ENCODE measurements around the gene DENND4C. TPM values are rescaled to one million over a fixed set of nuclear protein-coding genes. Genes with fewer than 3 reads are reported as not detected.
"Not testable (repeated sequence)": the region's sequence is repeated elsewhere in the genome, so short reads cannot be mapped to it uniquely, and the experiment has no call there.

DENND4C gene
- total RNA-seq, 1 donor from 2014 or later: 37.9 TPM

DNA sequence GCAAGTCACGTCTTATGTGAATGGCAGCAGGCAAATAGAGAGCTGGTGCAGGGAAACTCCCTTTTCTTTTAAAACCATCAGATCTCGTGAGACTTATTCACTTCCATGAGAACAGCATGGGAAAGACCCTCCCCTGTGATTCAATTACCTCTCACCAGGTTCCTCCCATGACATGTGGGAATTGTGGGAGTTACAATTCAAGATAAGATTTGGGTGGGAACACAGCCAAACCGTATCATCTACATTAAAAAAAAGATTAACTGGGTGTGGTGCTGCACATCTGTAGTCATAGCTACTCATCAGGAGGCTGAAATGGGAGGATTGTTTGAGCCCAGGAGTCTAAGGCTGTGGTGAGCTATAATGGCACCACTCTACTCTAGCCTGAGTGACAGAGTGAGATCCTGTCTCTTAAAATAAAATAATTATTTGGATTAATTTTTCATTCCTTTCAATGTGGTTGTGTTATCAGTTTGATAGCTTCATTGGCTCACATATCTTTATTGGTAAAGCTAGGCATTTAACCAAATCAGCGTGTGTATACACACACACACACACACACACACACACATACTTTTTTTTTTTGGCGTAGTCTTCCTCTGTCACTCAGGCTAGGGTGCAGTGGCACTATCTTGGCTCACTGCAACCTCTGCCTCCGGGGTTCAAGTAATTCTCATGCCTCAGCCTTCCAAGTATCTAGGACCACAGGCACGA lies 21.8 kb downstream of the DENND4C start:
- FAIRE-seq (no peak), DNase-seq (ENCODE audit: low read depth) (no peak)
- TF ChIP-seq, protein P1, sequence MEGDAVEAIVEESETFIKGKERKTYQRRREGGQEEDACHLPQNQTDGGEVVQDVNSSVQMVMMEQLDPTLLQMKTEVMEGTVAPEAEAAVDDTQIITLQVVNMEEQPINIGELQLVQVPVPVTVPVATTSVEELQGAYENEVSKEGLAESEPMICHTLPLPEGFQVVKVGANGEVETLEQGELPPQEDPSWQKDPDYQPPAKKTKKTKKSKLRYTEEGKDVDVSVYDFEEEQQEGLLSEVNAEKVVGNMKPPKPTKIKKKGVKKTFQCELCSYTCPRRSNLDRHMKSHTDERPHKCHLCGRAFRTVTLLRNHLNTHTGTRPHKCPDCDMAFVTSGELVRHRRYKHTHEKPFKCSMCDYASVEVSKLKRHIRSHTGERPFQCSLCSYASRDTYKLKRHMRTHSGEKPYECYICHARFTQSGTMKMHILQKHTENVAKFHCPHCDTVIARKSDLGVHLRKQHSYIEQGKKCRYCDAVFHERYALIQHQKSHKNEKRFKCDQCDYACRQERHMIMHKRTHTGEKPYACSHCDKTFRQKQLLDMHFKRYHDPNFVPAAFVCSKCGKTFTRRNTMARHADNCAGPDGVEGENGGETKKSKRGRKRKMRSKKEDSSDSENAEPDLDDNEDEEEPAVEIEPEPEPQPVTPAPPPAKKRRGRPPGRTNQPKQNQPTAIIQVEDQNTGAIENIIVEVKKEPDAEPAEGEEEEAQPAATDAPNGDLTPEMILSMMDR (IDR thresholded peaks at IDR 0.05; ENCODE audit: insufficient read depth, low read length, severe bottlenecking): no peak

DNA sequence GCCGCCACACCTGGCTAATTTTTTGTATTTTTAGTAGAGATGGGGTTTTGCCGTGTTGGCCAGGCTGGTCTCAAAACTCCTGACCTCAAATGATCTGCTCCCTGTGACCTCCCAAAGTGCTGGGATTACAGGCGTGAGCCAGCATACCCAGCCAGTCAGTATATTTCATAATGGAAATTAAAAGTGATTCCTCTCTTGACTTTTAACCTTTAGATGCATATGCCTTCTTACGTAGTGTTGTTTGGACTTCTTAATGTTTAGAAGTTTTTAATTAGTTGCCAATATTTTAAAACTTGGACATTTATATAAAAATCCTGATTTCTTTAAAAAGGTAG lies 22.4 kb downstream of the DENND4C start:
- DNase-seq (ENCODE audit: low read depth) (no peak), FAIRE-seq (no peak)
- TF ChIP-seq, protein P1 (IDR thresholded peaks at IDR 0.05; ENCODE audit: insufficient read depth, low read length, severe bottlenecking): no peak
- no peak overlapping the region for H3K4me3 ChIP-seq (ENCODE audit: low read depth, low read length)
- H3K27me3 ChIP-seq (ENCODE audit: control insufficient read depth, insufficient read depth, low read length): no peaks in the 10 kb centered on the region
- peaks cover 2% of the 10 kb centered on the region for H3K36me3 ChIP-seq (ENCODE audit: control insufficient read depth, insufficient read depth, low read length)

More for the DNA sequence above, 21.8 kb downstream of the DENND4C start:
- Histone ChIP-seq H3K36me3 (ENCODE audit: control insufficient read depth, insufficient read depth, low read length) (peaks cover 2% of the 10 kb centered on the region), H3K27me3 (ENCODE audit: control insufficient read depth, insufficient read depth, low read length) (no peaks in the 10 kb centered on the region), H3K4me3 (ENCODE audit: low read depth, low read length) (no peak overlapping the region)

DNA sequence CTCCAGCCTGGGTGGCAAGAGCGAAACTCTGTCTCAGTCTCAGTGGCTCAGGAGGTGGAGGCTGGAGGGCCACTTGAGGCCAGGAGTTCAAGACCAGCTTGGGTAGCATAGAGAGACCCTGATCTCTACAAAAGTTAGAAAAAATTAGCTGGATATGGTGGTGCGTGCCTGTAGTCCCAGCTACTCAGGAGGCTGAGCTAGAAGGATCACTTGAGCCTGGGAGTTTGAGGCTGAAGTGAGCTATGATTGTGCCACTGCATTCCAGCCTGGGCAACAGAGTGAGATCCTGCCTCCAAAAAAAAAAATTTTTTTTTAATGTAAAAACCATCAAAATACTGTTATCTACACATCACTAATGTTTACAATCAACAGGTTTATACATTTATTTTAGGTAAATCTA lies 24.6 kb downstream of the DENND4C start:
- Histone ChIP-seq H3K4me3 (ENCODE audit: low read depth, low read length) (no peak overlapping the region), H3K36me3 (ENCODE audit: control insufficient read depth, insufficient read depth, low read length) (peaks cover 2% of the 10 kb centered on the region), H3K27me3 (ENCODE audit: control insufficient read depth, insufficient read depth, low read length) (no peaks in the 10 kb centered on the region)
- DNase-seq (ENCODE audit: low read depth): no peak
- FAIRE-seq: no peak
- TF ChIP-seq, protein P1 (IDR thresholded peaks at IDR 0.05; ENCODE audit: insufficient read depth, low read length, severe bottlenecking): no peak

DNA sequence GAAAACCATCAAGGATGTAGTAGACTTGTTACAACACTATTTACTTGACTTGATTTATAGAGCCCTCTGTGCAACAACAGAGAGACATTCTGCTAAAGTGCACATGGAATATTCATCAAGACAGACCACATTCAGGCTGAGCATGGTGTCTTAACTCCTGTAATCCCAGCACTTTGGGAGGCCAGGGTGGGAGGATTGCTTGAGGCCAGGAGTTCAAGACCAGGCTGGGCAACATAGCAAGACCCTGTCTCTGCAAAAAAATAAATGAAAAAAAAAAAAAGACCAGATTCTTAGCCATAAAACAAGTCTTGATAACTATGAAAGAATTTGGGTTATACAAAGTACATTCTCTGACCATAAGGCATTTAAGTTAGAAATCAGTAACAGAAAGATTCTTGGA lies 25.3 kb downstream of the DENND4C start:
- DNase-seq (ENCODE audit: low read depth) (no peak), FAIRE-seq (no peak)
- TF ChIP-seq, protein P1 (IDR thresholded peaks at IDR 0.05; ENCODE audit: insufficient read depth, low read length, severe bottlenecking): no peak
- H3K36me3 ChIP-seq (ENCODE audit: control insufficient read depth, insufficient read depth, low read length): peaks cover under 1% of the 10 kb centered on the region
- H3K4me3 ChIP-seq (ENCODE audit: low read depth, low read length): no peak overlapping the region
- H3K27me3 ChIP-seq (ENCODE audit: control insufficient read depth, insufficient read depth, low read length): no peaks in the 10 kb centered on the region

DNA sequence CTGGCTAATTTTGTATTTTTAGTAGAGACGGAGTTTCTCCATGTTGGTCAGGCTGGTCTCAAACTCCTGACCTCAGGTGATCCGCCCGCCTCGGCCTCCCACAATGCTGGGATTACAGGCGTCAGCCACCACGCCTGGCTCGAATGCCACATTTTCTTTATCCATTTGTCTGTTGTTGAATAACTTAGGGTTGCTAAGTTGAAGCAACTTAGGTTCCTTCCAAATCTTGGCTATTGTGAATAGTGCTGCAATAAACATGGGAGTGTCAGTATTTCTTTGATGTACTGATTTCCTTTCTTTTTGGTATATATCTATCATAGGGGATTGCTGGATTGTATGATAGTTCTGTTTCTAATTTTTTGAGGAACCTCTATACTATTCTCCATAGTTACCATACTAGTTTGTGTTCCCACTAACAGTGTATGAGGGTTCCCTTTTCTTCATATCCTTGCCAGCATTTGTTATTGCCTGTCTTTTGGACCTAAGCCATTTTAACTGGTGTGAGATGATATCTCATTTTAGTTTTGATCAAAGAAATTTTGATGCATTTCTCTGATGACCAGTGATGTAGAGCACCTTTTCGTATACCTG lies 29.3 kb downstream of the DENND4C start:
- FAIRE-seq; H3K4me3 ChIP-seq (ENCODE audit: low read depth, low read length); H3K36me3 ChIP-seq (ENCODE audit: control insufficient read depth, insufficient read depth, low read length); H3K27me3 ChIP-seq (ENCODE audit: control insufficient read depth, insufficient read depth, low read length); DNase-seq (ENCODE audit: low read depth): not testable (repeated sequence)

DNA sequence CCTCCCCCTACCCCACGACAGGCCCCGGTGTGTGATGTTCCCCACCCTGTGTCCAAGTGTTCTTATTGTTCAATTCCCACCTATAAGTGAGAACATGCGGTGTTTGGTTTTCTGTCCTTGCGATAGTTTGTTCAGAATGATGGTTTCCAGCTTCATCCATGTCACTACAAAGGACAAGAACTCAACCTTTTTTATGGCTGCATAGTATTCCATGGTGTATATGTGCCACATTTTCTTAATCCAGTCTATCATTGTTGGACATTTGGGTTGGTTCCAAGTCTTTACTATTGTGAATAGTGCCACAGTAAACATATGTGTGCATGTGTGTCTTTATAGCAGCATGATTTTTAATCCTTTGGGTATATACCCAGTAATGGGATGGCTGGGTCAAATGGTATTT lies 35.1 kb downstream of the DENND4C start:
- DNase-seq (ENCODE audit: low read depth); H3K4me3 ChIP-seq (ENCODE audit: low read depth, low read length); H3K36me3 ChIP-seq (ENCODE audit: control insufficient read depth, insufficient read depth, low read length); FAIRE-seq; H3K27me3 ChIP-seq (ENCODE audit: control insufficient read depth, insufficient read depth, low read length): not testable (repeated sequence)

DNA sequence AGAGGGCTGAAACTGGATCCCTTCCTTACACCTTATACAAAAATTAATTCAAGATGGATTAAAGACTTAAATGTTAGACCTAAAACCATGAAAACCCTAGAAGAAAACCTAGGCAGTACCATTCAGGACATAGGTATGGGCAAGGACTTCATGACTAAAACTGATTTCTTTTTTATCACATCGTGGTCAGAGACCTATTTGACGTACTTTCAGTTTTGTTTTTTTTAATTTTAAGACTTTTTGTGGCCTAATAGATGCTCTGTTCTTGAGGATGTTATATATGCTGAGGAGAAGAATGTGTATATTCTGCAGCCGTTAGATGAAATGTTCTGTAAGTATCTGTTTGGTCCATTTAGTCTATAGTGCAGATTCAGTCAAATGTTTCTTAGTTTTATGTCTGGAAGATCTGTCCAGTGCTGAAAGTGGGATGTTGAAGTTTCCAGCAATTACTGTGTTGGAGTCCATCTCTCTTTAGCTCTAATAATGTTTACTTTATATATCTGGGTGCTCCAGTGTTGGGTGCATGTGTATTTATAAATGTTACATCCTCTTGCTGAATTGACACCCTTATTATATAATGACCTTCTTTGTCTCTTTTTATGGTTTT lies 36.4 kb downstream of the DENND4C start:
- not testable (repeated sequence) for FAIRE-seq; DNase-seq (ENCODE audit: low read depth); H3K4me3 ChIP-seq (ENCODE audit: low read depth, low read length); H3K27me3 ChIP-seq (ENCODE audit: control insufficient read depth, insufficient read depth, low read length); H3K36me3 ChIP-seq (ENCODE audit: control insufficient read depth, insufficient read depth, low read length)

All from bronchial epithelial cell (primary cell).